Endothelial cell of umbilical vein (primary cell): ENCODE data around the gene ZNF835.

Source experiments
- MYC ChIP-seq: IDR thresholded peaks from one replicate; pipeline ENCODE4 v1.6.1; 2011; ENCODE audit warnings: mild to moderate bottlenecking, low read depth, low read length
- POLR2AphosphoS5 ChIP-seq: IDR thresholded peaks from 2 replicates; pipeline ENCODE4 v1.6.1; 2012; ENCODE audit warnings: low read depth, mild to moderate bottlenecking, control low read depth, low read length, moderate library complexity; ENCODE audit not compliant: insufficient read depth
- TF ChIP-seq, protein P1 (sequence below), 2 donors: IDR thresholded peaks; 1 replicate in 1 of 2; 2 replicates in 1 of 2; pipeline ENCODE4 v1.5.1; 2011; ENCODE audit warnings: low read length in 2 of 2, mild to moderate bottlenecking in 2 of 2, moderate library complexity in 2 of 2, control low read depth in 1 of 2, inconsistent platforms in 1 of 2, low read depth in 1 of 2; ENCODE audit not compliant: insufficient read depth in 1 of 2; ENCODE audit errors: extremely low read depth in 1 of 2

DNA sequence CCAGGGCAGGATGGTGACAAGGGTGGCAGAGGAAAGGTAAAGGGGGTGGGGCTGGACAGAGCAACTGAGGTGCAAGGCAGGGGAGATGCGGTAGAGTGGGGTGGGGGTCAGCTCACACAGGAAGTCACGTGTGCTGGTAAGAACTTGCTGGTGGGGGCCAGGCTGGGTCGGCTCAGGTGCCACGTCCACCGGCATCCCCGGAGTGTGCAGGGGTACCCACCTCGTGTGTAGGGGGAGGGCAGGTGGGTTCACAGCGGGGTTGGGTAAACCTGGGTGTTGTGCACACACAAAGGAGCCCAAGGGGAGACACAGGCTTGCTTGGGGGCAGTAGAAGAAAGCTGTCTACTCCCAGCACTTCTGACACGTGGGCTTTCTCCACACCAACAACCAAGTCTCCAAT, 2.9 kb downstream of the ZNF835 start:
- TF ChIP-seq MYC: no peak
- TF ChIP-seq, protein P1, sequence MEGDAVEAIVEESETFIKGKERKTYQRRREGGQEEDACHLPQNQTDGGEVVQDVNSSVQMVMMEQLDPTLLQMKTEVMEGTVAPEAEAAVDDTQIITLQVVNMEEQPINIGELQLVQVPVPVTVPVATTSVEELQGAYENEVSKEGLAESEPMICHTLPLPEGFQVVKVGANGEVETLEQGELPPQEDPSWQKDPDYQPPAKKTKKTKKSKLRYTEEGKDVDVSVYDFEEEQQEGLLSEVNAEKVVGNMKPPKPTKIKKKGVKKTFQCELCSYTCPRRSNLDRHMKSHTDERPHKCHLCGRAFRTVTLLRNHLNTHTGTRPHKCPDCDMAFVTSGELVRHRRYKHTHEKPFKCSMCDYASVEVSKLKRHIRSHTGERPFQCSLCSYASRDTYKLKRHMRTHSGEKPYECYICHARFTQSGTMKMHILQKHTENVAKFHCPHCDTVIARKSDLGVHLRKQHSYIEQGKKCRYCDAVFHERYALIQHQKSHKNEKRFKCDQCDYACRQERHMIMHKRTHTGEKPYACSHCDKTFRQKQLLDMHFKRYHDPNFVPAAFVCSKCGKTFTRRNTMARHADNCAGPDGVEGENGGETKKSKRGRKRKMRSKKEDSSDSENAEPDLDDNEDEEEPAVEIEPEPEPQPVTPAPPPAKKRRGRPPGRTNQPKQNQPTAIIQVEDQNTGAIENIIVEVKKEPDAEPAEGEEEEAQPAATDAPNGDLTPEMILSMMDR (IDR thresholded peaks at IDR 0.05; ENCODE audit: extremely low read depth in 1 of 2, insufficient read depth in 1 of 2, low read depth in 1 of 2, low read length in 2 of 2): no peak
- no peak for TF ChIP-seq POLR2AphosphoS5
